ENCODE data around the gene TAF1C. TPM values are rescaled to one million over a fixed set of nuclear protein-coding genes. Genes with fewer than 3 reads are reported as not detected.

TAF1C gene
- total RNA-seq, 3 donors from 2014 or later = 29.5 to 52.7 (median 39.0) TPM

DNA sequence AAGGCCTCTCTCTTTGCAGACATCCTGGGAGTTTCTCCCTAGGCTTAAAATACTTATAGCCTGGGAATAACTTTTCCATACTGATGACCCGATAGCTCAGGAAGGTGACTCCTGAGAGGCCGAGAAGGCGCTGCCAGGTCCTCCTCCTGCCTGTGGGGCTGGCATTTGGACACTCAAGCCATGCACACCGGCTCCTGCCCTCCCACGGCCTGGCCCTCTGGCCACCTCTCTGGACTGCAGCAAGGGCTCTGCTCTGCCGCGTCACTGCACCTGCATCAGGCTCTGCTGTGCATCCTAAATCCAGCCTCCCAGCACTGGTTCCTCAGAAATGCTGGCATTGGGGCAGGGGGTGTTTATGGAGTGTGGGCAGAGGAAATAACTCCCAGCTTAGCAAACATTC, 38.7 kb upstream of the TAF1C start:
- no peak for TF ChIP-seq POLR2A (IDR thresholded peaks at IDR 0.05)
- no peak for TF ChIP-seq CTCF (IDR thresholded peaks at IDR 0.05)
- TF ChIP-seq POLR2AphosphoS5 (IDR thresholded peaks at IDR 0.05) = no peak
- no peak for DNase-seq (ENCODE audit: low spot score in 2 of 2)

GRCh38 chr16:84225126-84225525, 38.3 kb upstream of the TAF1C start:
- no peak for DNase-seq (ENCODE audit: low spot score in 2 of 2)
- Histone ChIP-seq H3K27me3 (no peaks in the 10 kb centered on the region), H3K36me3 (no peaks in the 10 kb centered on the region), H3K9me3 (no peaks in the 10 kb centered on the region), H3K4me3 (no peak overlapping the region), H3K27ac (no peak overlapping the region), H3K4me1 (no peaks in the 10 kb centered on the region)
- intact Hi-C loops (cut with DNase I; ENCODE audit: low total_unique reads) = no loop called here
- TF ChIP-seq POLR2A (IDR thresholded peaks at IDR 0.05) (no peak), CTCF (IDR thresholded peaks at IDR 0.05) (no peak), POLR2AphosphoS5 (IDR thresholded peaks at IDR 0.05) (no peak)

More for the DNA sequence above, 38.7 kb upstream of the TAF1C start:
- intact Hi-C loops (cut with DNase I; ENCODE audit: low total_unique reads) = no loop called here
- Histone ChIP-seq H3K4me3 (no peak overlapping the region), H3K9me3 (no peaks in the 10 kb centered on the region), H3K36me3 (no peaks in the 10 kb centered on the region), H3K4me1 (no peaks in the 10 kb centered on the region), H3K27ac (no peak overlapping the region), H3K27me3 (no peaks in the 10 kb centered on the region)

DNA sequence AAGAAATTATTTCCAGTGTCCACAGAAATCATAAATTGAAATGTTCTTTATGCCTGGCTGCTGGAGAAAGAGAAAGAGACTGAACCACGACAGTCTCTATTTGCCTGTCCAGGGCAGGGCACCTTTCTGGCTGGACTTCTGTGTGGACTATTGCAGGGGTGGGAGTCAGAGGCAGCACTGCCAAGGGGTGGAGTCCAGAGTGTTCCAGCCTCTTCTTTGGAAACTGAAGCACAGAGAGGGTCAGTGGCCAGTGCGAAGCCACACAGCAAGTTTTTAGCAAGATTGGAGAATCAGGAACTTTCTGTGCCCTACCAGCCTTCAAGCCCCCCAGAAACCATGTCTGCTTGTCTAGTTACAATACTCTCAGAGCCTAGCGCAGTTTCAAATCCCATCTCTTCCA, 37.7 kb upstream of the TAF1C start:
- no peaks in the 10 kb centered on the region for H3K4me1 ChIP-seq
- TF ChIP-seq POLR2AphosphoS5 (IDR thresholded peaks at IDR 0.05) (no peak), POLR2A (IDR thresholded peaks at IDR 0.05) (no peak), CTCF (IDR thresholded peaks at IDR 0.05) (no peak)
- intact Hi-C loops (cut with DNase I; ENCODE audit: low total_unique reads) = no loop called here

DNA sequence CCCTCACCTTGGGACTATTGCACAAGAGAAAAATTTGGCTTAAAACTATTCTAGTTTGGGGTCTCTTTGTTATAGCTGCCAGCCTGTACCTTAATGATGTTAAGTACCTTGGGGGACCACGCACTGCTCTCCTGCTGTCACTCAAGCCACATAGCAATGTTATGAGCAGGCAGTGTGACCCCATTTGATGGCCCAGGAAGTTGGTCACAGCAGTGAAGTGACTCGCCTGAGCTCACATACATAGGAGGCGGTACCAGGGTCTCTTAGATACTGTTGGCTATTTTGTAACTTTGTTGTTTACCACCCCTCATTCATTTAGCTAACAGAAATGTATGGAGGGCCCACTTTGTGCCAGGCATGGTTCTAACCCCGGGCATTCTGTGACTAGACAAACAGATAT, 36.6 kb upstream of the TAF1C start:
- intact Hi-C loops (cut with DNase I; ENCODE audit: low total_unique reads) = no loop called here
- DNase-seq (ENCODE audit: low spot score in 2 of 2) = no peak
- no peak overlapping the region for H3K4me3 ChIP-seq
- no peaks in the 10 kb centered on the region for H3K27me3 ChIP-seq
- no peaks in the 10 kb centered on the region for H3K36me3 ChIP-seq
- H3K27ac ChIP-seq = no peak overlapping the region
- H3K9me3 ChIP-seq = no peaks in the 10 kb centered on the region
- no peaks in the 10 kb centered on the region for H3K4me1 ChIP-seq
- TF ChIP-seq POLR2A (IDR thresholded peaks at IDR 0.05) (no peak), CTCF (IDR thresholded peaks at IDR 0.05) (no peak), POLR2AphosphoS5 (IDR thresholded peaks at IDR 0.05) (no peak)

More for the DNA sequence above, 37.7 kb upstream of the TAF1C start:
- no peak for DNase-seq (ENCODE audit: low spot score in 2 of 2)
- H3K9me3 ChIP-seq = no peaks in the 10 kb centered on the region
- no peaks in the 10 kb centered on the region for H3K36me3 ChIP-seq
- no peak overlapping the region for H3K4me3 ChIP-seq
- H3K27me3 ChIP-seq = no peaks in the 10 kb centered on the region
- H3K27ac ChIP-seq = no peak overlapping the region

- Histone ChIP-seq H3K27me3 (no peaks in the 10 kb centered on the region), H3K4me3 (no peak overlapping the region), H3K27ac (no peak overlapping the region), H3K36me3 (no peaks in the 10 kb centered on the region), H3K9me3 (no peaks in the 10 kb centered on the region), H3K4me1 (no peaks in the 10 kb centered on the region)
- DNase-seq (ENCODE audit: low spot score in 2 of 2) = no peak
- TF ChIP-seq POLR2AphosphoS5 (IDR thresholded peaks at IDR 0.05) (no peak), CTCF (IDR thresholded peaks at IDR 0.05) (no peak), POLR2A (IDR thresholded peaks at IDR 0.05) (no peak)
- intact Hi-C loops (cut with DNase I; ENCODE audit: low total_unique reads) = no loop called here
Observed at GRCh38 chr16:84220851-84221250, 34.0 kb upstream of the TAF1C start.
